Activated CD8-positive, alpha-beta T cell treated with anti-CD3 and anti-CD28 coated beads for 36 hours (primary cell): Measurements from ENCODE around the gene DCTN2. TPM values are rescaled to one million over a fixed set of nuclear protein-coding genes. Genes with fewer than 3 reads are reported as not detected.
"Not testable (repeated sequence)": the region's sequence is repeated elsewhere in the genome, so short reads cannot be mapped to it uniquely, and the experiment has no call there.

Experiments
- ATAC-seq: fragments of 200-7000 bp; cut with Tn5 transposase; one replicate; pipeline ENCODE4 v1.10.0; 2021; ENCODE audit warnings: mild to moderate bottlenecking, moderate library complexity
- CTCF ChIA-PET: fragments of 350-600 bp; sonication (Branson Sonifier 250); formaldehyde crosslinking; loops from one replicate; lab custom pipeline; 2021; ENCODE audit warnings: antibody characterized with exemption; lab: Charles Lee
- POLR2A ChIA-PET: fragments of 350-600 bp; sonication (Branson Sonifier 250); formaldehyde crosslinking; loops from one replicate; lab custom pipeline; 2021; ENCODE audit warnings: antibody characterized with exemption; lab: Charles Lee
- DNase-seq: peaks from one replicate; pipeline ENCODE4 v3.0.0-alpha.2; 2020
- H3K27ac Mint-ChIP-seq: one replicate; pipeline ENCODE4 v1.8.0; 2021; ENCODE audit warnings: mild to moderate bottlenecking, mixed read lengths
- H3K27me3 Mint-ChIP-seq: one replicate; pipeline ENCODE4 v1.8.0; 2021; ENCODE audit warnings: mixed read lengths
- H3K36me3 Mint-ChIP-seq: one replicate; pipeline ENCODE4 v1.8.0; 2021; ENCODE audit warnings: low read depth, mixed read lengths
- H3K4me1 Mint-ChIP-seq: one replicate; pipeline ENCODE4 v1.8.0; 2021; ENCODE audit warnings: low read depth, mixed read lengths
- H3K4me3 Mint-ChIP-seq: one replicate; pipeline ENCODE4 v1.8.0; 2021; ENCODE audit warnings: mild to moderate bottlenecking, moderate library complexity, mixed read lengths
- H3K9me3 Mint-ChIP-seq: one replicate; pipeline ENCODE4 v1.8.0; 2021; ENCODE audit warnings: mixed read lengths
- CTCF ChIP-seq: fragments of 200-600 bp; IDR thresholded peaks from one replicate; pipeline ENCODE4 v1.8.0; 2022; ENCODE audit warnings: antibody characterized with exemption, mild to moderate bottlenecking
- intact Hi-C: fragments of 100-400 bp; cut with micrococcal nuclease; formaldehyde crosslinking; loops from one replicate; pipeline ENCODE4 v1.10.0; 2022
- total RNA-seq, 2 experiments: library from RNA; stranded (reverse); gene quantifications; one replicate each; pipeline ENCODE4 v1.2.3, GENCODE V29; 2021

DCTN2 gene
- total RNA-seq, 2 experiments from 2014 or later, result 66.2 to 68.6 TPM

- DNase-seq (no peak), ATAC-seq (no peak)
- ChIA-PET POLR2A (interaction anchor here (0.7 to 5.7 kb wide), 5 partner anchors 11 to 115 kb away, joined by 3 to 50 read pairs (median 3); partner anchors contain the start of gene MARS1), CTCF (interaction anchor here (1.3 to 2.0 kb wide), 3 partner anchors 12 to 57 kb away, joined by 3 to 9 read pairs (median 5); partner anchors contain the start of gene DCTN2)
- TF ChIP-seq CTCF, result no peak
- no peaks in the 10 kb centered on the region for H3K9me3 Mint-ChIP-seq
- no peak overlapping the region for H3K4me3 Mint-ChIP-seq
- intact Hi-C loops, result no loop called here
- H3K27ac Mint-ChIP-seq, result peak overlapping the region; percentile 23
- no peaks in the 10 kb centered on the region for H3K27me3 Mint-ChIP-seq
- peaks cover 79% of the 10 kb centered on the region for H3K36me3 Mint-ChIP-seq
- peaks cover 34% of the 10 kb centered on the region for H3K4me1 Mint-ChIP-seq
Observed at GRCh38 chr12:57515934-57516541, 31.0 kb downstream of the DCTN2 start.

GRCh38 chr12:57515408-57515933, 31.5 kb downstream of the DCTN2 start:
- ChIA-PET POLR2A (interaction anchor here (0.7 to 5.7 kb wide), 6 partner anchors 8 to 115 kb away, joined by 3 to 50 read pairs (median 3); partner anchors contain the start of genes ARHGAP9 and MARS1), CTCF (interaction anchor here (1.3 to 2.0 kb wide), 4 partner anchors 11 to 60 kb away, joined by 3 to 9 read pairs (median 4); partner anchors contain the start of gene DCTN2)
- peaks cover 30% of the 10 kb centered on the region for H3K4me1 Mint-ChIP-seq
- H3K9me3 Mint-ChIP-seq, result no peaks in the 10 kb centered on the region
- TF ChIP-seq CTCF, result no peak
- no peak for DNase-seq
- intact Hi-C loops, result no loop called here
- no peak for ATAC-seq
- H3K27ac Mint-ChIP-seq, result peak overlapping the region; percentile 23
- H3K36me3 Mint-ChIP-seq, result peaks cover 83% of the 10 kb centered on the region
- H3K27me3 Mint-ChIP-seq, result no peaks in the 10 kb centered on the region
- no peak overlapping the region for H3K4me3 Mint-ChIP-seq

- intact Hi-C loops, result no loop called here
Observed at GRCh38 chr12:57514720-57515407, 32.1 kb downstream of the DCTN2 start.

GRCh38 chr12:57514246-57514645, 32.7 kb downstream of the DCTN2 start:
- H3K4me3 Mint-ChIP-seq, H3K27me3 Mint-ChIP-seq, ATAC-seq, intact Hi-C loops, H3K9me3 Mint-ChIP-seq, DNase-seq: not testable (repeated sequence)
- ChIA-PET POLR2A (interaction anchor here (0.7 to 1.4 kb wide), 6 partner anchors 9 to 37 kb away, joined by 3 to 5 read pairs (median 4); partner anchors contain the start of gene ARHGAP9), CTCF (interaction anchor here (0.7 to 2.0 kb wide), 4 partner anchors 10 to 58 kb away, joined by 3 to 9 read pairs (median 4); no protein-coding TSS in a partner anchor)
- H3K27ac Mint-ChIP-seq, result peak overlapping the region; percentile 23
- H3K36me3 Mint-ChIP-seq, result peaks cover 74% of the 10 kb centered on the region
- H3K4me1 Mint-ChIP-seq, result peaks cover 29% of the 10 kb centered on the region

More at GRCh38 chr12:57514720-57515407, 32.1 kb downstream of the DCTN2 start:
- DNase-seq, result no peak
- Mint-ChIP-seq H3K36me3 (peaks cover 78% of the 10 kb centered on the region), H3K9me3 (no peaks in the 10 kb centered on the region), H3K4me3 (no peak overlapping the region), H3K27ac (peak overlapping the region; percentile 23), H3K27me3 (no peaks in the 10 kb centered on the region), H3K4me1 (peaks cover 30% of the 10 kb centered on the region)
- no peak for ATAC-seq
- POLR2A ChIA-PET, result interaction anchor here (0.7 to 1.4 kb wide), 6 partner anchors 8 to 38 kb away, joined by 3 to 5 read pairs (median 4); partner anchors contain the start of gene ARHGAP9
- no peak for TF ChIP-seq CTCF
- CTCF ChIA-PET, result interaction anchor here (0.7 to 2.0 kb wide), 5 partner anchors 9 to 59 kb away, joined by 3 to 9 read pairs (median 4); no protein-coding TSS in a partner anchor

- ChIA-PET CTCF (interaction anchor here (1.0 kb wide), 1 partner anchor 55 kb away, joined by 3 read pairs; the partner anchor contains the start of gene GLI1), POLR2A (interaction anchor here (2.0 kb wide), 1 partner anchor 34 kb away, joined by 6 read pairs; the partner anchor contains the start of gene ARHGAP9)
- H3K27me3 Mint-ChIP-seq, H3K9me3 Mint-ChIP-seq, H3K4me3 Mint-ChIP-seq, ATAC-seq, DNase-seq, intact Hi-C loops: not testable (repeated sequence)
- peak overlapping the region; percentile 57 for H3K27ac Mint-ChIP-seq
- H3K4me1 Mint-ChIP-seq, result peaks cover 23% of the 10 kb centered on the region
- H3K36me3 Mint-ChIP-seq, result peaks cover 72% of the 10 kb centered on the region
Observed at GRCh38 chr12:57513677-57514076, 33.3 kb downstream of the DCTN2 start.
